Fibroblast of the conjunctiva (primary cell): Measurements from ENCODE around the gene FNDC5.
"Not testable (repeated sequence)": the region's sequence is repeated elsewhere in the genome, so short reads cannot be mapped to it uniquely, and the experiment has no call there.

ENCODE experiments used
- DNase-seq: peaks from one replicate; pipeline ENCODE4 v3.0.0-alpha.2; 2010; ENCODE audit warnings: low read depth

The FNDC5 gene

DNA sequence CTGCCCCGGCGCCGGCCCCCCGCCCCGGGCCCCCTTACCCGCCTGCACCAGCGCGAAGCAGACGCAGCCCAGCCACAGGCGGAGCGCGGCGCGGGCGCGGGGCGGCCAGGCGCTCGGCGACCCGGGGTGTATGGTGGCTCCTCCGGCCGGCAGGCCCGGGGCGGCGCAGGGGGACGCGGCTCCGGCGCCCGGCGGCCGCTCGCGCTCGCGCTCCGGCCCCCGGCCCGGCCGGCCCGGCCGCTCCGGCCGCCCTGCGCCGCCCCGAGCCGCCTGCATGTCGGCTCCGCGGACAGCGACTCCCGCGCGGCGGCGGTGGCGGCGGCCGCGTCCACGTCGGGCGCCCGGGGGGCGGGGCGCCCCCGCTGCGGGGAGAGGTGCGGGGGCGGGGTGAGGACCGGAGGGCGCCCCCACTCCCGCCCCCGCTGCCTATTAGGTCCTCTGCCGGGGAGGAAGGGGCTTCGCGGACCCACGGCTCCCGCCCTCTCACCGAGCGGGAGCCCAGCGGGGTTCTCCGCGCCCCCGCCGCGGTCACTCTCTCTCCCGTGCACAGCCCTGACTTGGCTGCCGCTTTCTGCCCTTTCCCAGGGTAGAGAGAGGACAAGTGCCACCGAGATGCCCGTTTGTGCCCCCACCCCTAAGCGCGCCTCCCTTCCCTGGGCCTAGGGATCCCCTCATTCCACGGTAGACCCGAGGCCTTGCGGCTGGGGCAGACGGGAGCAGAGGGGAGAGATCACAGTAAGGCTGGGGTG is at the start of gene FNDC5:
TSS of gene FNDC5 (minus strand) at position 298 of the 749 bp plus-strand sequence.
- no peak for DNase-seq

DNA sequence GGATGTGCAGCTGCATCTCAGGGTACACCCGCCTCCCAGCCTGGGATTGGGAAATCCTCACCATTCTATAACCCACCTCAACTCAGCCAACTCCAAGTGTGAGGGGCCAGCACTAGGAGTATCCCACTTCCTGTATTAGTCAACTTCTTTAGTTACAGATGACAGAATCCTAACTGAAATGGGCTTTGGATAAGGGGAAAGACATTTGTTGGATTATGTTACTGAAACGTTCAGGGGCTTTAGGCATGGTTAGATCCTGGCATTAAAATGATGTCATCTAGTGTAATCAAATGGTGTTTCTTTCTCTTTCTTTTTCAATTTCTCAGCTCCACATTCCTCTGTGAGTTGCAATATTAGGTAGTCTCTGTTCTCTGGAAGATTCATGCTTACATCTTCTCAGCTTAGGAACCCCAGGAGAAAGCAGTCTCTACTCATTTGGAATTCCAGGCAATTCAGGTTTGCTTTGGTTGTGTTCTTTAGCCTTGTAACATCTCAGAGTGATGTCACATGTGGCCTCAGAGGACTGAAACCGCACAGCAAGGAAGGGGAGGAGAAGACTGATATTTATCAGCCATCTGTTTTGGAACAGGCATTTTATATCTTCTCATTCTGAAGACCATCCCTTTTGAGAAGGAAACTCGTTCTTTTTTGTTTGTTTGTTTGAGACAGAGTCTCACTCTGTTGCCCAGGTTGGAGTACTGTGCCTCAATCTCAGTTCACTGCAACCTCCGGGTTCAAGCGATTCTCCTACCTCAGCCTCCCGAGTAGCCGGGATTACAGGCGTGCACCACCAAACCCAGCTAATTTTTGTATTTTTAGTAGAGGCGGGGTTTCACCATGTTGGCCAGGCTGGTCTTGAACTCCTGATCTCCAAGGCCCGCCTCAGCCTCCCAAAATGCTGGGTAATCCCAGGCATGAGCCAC is 49.4 kb upstream of the FNDC5 start:
- peak; percentile 28 for DNase-seq

DNA sequence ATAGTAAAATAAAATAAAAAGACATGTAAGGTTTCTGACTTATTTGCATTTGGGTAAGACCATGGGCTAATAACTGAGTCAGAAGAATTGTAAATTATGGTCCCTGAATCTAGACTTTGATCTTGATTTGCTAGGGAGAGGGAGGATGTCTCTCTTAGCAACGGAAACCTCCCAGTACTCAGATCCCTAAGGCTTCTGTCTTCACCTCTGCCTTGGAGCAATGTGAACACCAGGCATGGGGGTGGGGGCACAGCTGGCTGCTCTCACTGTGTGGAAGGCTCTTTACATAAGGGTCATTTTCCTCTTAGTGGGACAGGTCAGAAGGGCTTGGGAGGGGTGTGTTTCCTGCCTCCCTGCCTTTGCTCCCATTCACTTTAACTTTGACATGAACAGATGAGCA is 47.5 kb upstream of the FNDC5 start:
- DNase-seq: no peak

DNA sequence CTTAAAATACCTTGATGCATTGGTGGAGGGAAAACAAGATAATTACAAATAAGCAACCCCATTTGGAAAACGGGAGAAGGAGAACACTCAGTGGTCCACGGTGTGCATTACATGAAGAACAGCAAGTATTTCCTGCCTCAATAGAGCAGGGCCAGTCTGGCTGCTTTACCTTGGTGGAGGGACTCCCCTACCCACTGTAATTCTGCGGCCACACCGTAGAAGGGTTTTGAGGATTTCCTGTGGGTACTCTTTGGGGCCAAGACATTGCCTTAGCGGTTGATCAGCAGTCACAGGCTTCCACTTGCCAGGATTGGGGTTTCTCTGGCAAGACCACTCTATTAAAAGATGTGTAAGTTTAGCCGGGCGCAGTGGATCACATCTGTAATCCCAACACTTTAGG is 46.8 kb upstream of the FNDC5 start:
- DNase-seq: no peak

DNA sequence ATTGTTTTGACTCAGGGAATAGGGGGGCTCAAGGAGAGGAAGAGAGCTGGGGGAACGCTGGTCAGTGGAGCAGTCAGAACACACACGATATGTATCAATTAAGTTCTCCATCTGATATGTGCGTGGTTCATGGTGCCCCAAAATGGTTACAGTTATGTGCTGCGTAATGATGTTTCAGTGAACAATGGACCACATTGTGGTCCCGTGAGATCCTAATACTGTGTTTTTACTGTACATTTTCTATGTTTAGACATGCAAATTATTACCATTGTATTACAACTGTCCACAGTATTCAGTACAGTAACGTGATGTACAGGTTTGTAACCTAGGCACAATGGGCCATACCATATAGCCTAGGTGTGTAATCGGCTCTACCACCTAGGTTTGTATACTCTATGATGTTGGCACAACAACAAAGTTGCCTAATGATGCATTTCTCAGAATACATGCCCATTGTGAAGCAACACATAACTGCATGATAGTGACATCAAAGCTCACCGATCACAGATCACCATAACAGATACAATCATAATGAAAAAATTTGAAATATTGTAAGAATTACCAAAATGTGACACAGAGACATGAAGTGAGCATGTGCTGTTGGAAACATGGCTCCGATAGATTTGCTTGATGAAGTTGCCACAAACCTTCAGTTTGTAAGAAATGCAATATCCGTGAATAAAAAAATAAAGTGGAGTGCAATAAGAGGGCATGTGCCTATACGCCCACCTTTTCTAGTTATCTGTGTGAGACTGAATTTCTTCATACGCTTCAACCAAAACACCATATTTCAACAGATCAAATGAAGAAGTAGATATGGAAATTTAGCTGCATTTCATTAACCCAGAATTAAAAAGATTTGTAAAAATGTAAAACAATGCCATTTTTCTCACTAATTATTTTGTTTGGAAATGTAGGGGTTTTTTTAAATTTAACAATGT is 45.3 kb upstream of the FNDC5 start:
- DNase-seq: no peak

DNA sequence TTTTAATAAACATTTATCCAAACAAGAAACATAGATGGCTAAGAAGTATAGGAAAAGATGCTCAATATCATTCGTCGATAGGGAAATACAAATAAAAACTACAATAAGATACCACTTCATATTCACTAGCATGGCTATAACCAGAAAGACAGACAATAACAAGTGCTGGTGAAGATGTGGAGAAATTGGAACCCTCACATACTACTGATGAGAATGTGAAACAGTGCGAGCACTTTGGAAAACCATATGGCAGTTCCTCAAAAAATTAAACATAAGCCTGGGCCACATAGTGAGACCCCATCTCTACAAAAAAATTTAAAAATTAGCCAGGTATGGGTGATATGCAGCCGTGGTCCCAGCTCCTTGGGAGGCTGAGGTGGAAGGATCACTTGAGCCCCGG is 39.6 kb upstream of the FNDC5 start:
- DNase-seq: no peak

DNA sequence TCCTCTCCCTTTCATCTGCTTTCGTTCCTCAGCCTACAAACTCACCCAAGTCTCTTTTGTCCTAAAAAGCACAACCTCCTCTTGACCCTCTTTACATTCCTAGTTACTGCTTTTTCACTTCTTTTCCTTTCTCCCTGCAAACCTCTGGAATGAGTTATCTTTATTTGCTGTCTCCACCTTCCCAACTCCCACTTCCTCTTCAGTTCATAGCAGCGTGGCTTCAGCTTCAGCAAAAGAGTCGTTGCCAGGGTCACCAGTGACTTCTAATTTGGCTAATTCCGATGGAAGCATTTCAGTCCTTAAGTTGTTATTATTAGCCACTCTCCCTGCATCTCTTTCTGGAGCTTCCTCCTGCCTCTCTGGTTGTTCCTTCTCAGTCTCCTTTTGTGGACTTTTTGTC is 36.7 kb upstream of the FNDC5 start:
- no peak for DNase-seq

DNA sequence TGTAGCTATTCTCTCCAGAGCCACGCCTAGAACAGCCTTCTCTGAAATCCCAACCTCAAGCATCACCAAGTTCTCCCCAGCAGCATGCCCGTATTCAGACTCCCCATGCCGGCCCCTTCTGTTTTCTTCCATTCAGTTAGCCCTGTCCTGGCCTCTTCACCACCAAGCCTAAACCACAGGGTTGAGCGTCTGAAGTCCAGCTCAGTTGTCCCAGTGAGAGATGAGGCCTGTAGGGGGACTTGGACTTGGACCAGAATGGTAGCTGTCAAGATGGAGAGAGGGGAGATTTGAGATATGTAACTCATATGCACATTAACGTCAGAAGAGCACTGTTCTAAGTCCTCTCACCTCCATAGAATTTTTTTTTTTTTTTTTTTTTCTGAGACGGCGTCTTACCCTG is 35.9 kb upstream of the FNDC5 start:
- no peak for DNase-seq

DNA sequence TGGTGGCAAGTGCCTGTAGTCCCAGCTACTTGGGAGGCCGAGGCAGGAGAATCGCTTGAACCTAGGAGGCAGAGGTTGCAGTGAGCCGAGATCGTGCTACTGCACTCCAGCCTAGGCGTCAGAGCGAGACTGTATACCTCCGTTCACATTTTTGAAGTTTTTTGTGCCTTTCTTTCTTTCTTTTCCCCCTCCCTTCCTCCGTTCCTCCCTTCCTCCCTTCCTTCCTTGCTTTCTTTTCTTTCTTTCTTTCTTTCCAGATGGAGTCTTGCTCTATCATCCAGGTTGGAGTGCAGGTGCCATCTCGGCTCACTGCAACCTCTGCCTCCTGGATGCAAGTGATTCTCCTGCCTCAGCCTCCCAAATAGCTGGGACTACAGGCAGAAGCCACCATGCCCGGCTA is 34.9 kb upstream of the FNDC5 start:
- not testable (repeated sequence) for DNase-seq

DNA sequence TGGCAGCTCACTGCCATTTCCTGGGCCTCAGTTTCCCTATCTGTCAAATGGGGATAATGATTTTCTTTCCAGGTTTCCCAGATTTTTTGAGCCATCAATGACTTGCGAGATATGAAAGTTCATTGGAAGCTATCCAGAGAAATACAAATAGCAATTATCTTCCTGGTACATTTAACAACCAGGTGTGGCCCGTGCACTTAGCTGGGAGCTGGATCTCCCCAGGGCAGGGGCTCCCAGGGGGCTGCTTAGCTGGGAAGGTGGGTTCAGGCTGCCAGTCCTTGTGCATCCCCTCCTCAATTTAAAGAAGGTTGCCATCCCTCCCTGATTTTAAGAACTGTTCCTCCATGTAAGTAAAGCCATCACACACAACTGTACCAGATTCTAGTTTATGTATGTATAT is 34.1 kb upstream of the FNDC5 start:
- no peak for DNase-seq

DNA sequence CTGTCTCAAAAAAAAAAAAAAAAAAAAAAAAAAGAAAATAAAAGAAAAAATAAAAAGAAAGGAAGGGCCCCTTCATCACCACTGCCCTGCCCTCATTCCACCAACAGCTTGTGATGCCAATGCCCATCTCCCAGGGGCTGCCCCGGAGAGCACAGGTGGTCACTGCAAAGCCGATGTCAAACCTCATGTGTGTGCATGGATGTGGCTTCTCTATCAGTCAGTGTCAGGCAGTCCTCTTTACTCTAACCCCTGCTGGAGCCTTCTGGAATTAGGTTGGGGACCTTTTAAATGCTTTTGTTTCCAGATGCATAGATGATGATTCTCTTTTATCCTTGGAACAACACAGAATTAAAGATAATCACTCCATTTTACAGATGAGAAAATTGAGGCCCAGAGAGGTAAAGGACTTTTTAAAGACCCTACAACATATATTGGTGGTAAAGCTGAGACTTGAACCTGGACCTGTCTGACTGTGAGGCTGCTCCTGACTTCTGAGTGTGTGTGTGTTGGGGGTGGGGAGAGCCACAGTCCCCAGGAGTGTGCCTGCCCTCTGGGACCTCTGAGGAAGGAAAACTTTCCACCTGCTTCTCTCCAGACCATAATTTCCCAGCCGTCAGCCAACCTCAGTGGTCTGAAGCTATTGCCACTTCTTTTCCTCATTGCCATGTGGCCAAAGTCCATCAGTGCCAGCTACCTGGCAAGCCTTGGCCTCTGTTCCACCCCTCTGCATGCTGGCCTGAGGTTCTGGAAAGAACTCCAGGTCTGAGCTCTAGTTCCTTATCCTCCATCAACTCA is 33.5 kb upstream of the FNDC5 start:
- no peak for DNase-seq

DNA sequence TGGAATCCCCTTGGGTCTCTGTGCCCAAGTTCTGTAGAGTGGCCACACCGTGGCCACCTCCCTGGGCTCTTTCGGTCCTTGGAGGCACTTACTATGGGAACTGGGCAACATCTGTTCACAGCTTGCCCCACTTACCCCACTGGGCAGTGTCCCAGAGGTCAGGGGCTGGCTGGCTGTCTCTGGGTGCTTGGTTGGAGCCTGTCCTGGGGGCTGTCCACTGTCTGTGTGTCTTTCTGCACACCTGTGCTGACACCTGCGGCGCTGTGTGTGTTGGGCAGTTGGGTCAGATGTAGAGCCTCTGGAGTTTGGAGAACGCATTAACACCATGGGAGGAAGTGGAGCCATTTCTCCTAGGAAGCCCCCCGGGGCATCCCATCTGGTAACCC is 31.8 kb upstream of the FNDC5 start:
- DNase-seq: no peak

DNA sequence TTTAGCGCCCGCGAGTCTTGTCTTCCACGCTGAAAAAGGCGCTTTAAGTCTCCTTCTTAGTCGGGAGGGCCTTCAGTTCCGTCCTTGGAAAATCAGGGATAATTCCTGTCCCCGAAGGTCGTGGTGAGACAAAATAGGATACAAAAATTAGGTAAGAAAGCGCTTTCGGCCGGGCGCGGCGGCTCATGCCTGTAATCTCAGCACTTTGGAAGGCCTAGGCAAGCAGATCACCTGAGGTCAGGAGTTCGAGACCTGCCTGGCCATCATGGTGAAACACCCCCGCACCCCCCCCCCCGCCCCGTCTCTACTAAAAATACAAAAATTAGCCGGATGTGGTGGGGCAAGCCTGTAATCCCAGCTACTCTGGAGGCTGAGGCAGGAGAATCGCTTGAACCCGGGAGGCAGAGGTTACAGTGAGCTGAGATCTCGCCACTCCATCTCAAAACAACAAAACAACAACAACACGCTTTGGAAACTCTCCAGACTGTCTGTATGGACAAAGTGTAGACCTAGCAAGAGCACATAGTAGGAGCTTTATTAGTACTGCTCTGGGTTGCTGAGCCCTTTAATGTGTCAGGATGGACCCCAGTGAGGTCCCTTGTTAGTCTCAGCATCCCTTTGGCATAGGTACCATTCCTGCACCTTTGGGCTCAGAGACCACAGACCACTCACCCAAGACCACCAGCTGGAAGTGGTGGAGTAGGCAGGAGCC is 31.3 kb upstream of the FNDC5 start:
- DNase-seq: no peak

DNA sequence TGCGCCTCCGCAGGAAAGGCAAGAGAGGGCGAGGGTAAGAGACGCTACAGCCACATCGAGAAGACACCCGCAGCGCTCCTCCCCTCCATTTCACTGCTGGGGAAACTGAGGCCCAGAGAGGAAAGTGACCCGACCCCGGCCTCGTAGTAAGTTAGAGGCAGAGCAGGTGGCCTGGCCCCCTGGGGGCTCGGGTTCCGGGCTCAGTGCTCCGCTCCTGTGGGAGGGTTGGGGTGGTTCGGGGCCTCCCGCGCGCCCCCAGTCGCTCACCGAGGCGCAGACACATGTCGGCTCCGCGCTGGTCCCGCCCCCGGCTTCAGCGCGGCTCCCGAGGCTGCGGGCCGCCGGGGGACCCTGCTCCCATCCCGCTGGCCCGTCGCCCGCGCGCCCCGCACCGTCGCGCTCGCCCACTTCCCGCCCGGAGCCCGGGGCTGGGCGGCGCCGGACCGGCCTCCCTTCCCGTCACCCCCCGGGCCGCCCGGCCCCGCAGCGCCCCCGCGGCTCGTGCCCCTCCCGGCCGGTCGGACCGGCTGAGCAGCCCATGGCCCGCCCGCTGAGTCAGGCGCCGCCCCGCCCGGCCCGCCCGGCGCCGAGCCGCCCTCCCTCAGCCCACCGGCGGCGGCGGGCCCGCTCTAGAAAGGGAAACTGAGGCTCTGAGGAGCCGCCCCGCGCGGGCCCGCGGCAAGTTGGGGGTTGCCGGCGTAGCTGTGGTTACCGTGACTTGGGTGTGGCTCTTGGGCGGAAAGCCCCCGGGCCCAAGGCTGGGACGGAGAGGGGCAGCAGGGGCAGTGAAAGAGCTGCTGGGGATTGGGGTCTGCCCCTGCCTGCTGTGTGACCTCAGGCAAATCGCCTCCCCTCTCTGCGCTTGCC is 30.5 kb upstream of the FNDC5 start, which contains the start of gene TMEM54:
TSS of gene TMEM54 (minus strand) at position 434 of the 867 bp plus-strand sequence. CDS start at position 283, 151 bp downstream.
- no peak for DNase-seq

DNA sequence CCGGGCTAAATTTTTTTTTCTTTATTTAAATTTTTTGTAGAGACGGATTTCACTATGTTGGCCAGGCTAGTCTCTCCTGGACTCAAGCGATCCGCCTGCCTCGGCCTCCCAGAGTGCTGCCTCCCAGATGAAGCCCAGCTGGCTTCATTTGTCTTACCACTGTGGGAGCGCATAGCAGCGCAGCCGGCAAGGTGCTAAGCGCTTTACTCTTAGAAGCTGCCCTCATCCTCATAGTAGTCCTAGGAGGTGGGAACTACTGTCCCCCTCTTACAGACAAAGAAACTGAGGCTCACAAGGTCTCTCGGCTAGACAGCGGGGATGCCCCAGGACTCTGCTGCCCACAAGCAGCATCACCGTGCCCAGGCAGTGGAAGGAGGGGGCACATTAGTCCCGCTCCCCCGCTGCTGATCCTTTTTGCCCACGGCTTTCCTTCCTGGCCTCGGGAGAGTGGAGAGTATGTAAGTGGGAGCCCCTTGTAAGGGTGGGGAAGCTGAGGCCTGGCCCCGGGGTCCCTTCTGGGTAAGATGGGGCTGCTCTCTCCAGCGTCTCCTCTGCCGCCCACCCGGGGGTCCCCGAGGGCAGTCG is 29.8 kb upstream of the FNDC5 start:
- DNase-seq: no peak

DNA sequence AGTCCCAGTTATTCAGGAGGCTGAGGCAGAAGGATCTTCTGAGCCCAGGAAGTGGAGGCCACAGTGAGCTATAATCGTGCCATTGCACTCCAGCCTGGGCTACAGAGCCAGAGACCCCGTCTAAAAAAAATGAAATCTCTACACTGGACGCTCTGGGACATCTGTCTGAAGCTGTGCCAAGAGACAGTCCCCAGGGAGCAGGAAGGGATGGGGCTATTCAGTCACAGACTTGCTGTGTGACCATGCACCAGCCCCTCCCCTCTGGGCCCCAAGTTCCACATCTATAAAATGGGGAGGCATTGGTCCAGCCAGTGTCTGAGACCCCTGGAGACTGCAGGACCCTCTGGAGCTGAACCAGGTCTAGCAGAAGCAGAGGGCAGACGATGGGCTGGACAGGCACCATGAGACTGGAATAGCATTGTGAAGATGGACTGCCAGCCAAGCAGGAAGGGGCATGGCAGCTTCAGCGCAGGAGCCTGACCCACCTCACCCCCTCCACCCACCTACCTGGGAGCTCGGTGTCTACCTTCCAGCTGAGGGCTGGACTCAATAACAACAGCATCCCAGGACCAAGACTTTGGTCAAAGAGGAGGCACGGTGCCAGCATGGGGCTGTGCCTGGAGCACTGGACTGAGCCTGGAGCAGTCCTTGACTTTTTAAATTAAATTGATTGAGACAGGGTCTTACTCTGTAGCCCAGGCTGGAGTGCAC is 29.0 kb upstream of the FNDC5 start:
- no peak for DNase-seq

DNA sequence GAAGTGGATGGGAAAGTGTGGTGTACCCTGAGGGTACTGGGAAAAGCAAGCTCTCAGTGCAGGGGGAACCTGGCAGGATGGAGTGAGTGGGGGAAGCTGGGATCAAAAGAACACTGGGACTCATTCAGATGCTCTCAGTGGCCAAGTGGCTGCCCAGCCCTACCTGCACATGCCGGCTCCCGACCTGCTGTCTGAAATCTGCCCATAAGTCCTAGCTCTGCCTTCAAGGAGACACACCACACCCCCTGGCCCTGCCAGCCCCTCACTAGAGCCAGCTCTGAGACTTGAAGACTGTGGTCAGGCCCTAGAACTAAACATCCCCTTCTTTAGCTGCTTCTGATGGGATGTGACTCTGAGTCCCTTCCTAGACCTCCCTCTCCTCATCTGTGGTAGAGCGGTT is 28.2 kb upstream of the FNDC5 start:
- no peak for DNase-seq

DNA sequence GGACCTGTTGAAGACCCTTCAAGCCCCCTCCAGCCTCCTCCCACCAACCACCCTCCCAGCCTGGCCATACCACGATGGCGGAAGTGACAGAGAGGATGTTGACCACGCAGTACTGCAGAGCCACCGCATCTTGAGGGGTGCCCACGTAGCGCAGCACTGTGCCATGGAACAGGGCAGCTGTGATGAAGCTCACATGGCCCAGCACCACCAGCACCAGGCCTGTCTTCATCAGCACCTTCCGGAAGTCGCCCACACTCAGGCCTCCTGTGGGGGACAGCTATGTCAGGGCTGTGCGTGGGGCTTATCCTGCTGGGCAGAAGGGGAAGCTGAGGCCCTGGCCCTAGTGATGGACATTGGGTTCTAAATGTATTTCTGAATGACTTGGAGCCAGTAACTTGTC is 27.3 kb upstream of the FNDC5 start:
- no peak for DNase-seq
